SK-N-MC (cell line): ENCODE results near the gene RASGRP3.
"Not testable (repeated sequence)": the region's sequence is repeated elsewhere in the genome, so short reads cannot be mapped to it uniquely, and the experiment has no call there.

ENCODE experiments used
- DNase-seq: peaks from one replicate; pipeline ENCODE4 v3.0.0-alpha.2; 2011; ENCODE audit warnings: low read depth, low spot score
- H3K27ac ChIP-seq: fragments of 200-600 bp; sonication (generic); 2 replicates; pipeline ENCODE4 v1.5.1; 2016; ENCODE audit warnings: mixed run types
- H3K36me3 ChIP-seq: fragments of 200-600 bp; sonication (generic); 2 replicates; pipeline ENCODE4 v1.6.1; 2017; ENCODE audit warnings: antibody characterized with exemption, low read length, mixed read lengths; ENCODE audit not compliant: insufficient read depth
- H3K4me3 ChIP-seq: fragments of 200-600 bp; sonication (generic); 2 replicates; pipeline ENCODE4 v1.5.1; 2016
- H3K9ac ChIP-seq: fragments of 200-600 bp; sonication (generic); 2 replicates; pipeline ENCODE4 v1.8.0; 2017; ENCODE audit warnings: mixed run types, mixed read lengths; ENCODE audit not compliant: insufficient read length
- H3K9me3 ChIP-seq: fragments of 200-600 bp; sonication (generic); 2 replicates; pipeline ENCODE4 v1.6.1; 2017; ENCODE audit warnings: low read depth, mild to moderate bottlenecking, antibody characterized with exemption, low read length, moderate library complexity, mixed read lengths
- EZH2 ChIP-seq: fragments of 200-600 bp; sonication (generic); IDR thresholded peaks from one replicate; pipeline ENCODE4 v1.6.1; 2017; ENCODE audit warnings: antibody characterized with exemption
- FOXP2 ChIP-seq: optimal IDR thresholded peaks from 2 replicates; pipeline ENCODE3; 2011; ENCODE audit warnings: mild to moderate bottlenecking, moderate library complexity; ENCODE audit not compliant: insufficient read depth; ENCODE audit errors: extremely low read length, control extremely low read depth
- POLR2AphosphoS5 ChIP-seq: IDR thresholded peaks from 2 replicates; pipeline ENCODE4 v1.6.1; 2012; ENCODE audit warnings: mild to moderate bottlenecking, low read depth, low read length, borderline replicate concordance

RASGRP3 gene

GRCh38 chr2:33437297-33437696, 39.2 kb upstream of the RASGRP3 start:
- H3K9ac ChIP-seq, result peak overlapping the region; percentile 9
- TF ChIP-seq POLR2AphosphoS5, result no peak; the same call in 1 of the 2 replicates
- no peak for TF ChIP-seq FOXP2
- TF ChIP-seq EZH2, result no peak
- DNase-seq, result peak; percentile 79
- H3K36me3 ChIP-seq, result no peaks in the 10 kb centered on the region
- H3K27ac ChIP-seq, result peak overlapping the region; percentile 86
- peak overlapping the region; percentile 53 for H3K4me3 ChIP-seq
- no peaks in the 10 kb centered on the region for H3K9me3 ChIP-seq

GRCh38 chr2:33437815-33438214, 38.6 kb upstream of the RASGRP3 start:
- no peak for TF ChIP-seq FOXP2
- no peak for TF ChIP-seq POLR2AphosphoS5
- TF ChIP-seq EZH2, result no peak
- no peak for DNase-seq
- Histone ChIP-seq H3K9me3 (no peaks in the 10 kb centered on the region), H3K36me3 (no peaks in the 10 kb centered on the region), H3K9ac (peak overlapping the region; percentile 9), H3K27ac (peak overlapping the region; percentile 86), H3K4me3 (no peak overlapping the region; the same call in none of the 2 replicates)

GRCh38 chr2:33441235-33441810, 35.1 kb upstream of the RASGRP3 start:
- DNase-seq, result peak; percentile 28
- TF ChIP-seq POLR2AphosphoS5 (no peak), EZH2 (no peak), FOXP2 (no peak)
- Histone ChIP-seq H3K36me3 (no peaks in the 10 kb centered on the region), H3K27ac (no peak overlapping the region), H3K9me3 (no peaks in the 10 kb centered on the region), H3K4me3 (no peak overlapping the region), H3K9ac (no peak overlapping the region)

- not testable (repeated sequence) for H3K27ac ChIP-seq, H3K9ac ChIP-seq, H3K4me3 ChIP-seq, DNase-seq, H3K9me3 ChIP-seq, H3K36me3 ChIP-seq
Observed at GRCh38 chr2:33442052-33442451, 34.4 kb upstream of the RASGRP3 start.

GRCh38 chr2:33442528-33443079, 33.8 kb upstream of the RASGRP3 start:
- H3K27ac ChIP-seq, result no peak overlapping the region
- no peaks in the 10 kb centered on the region for H3K36me3 ChIP-seq
- H3K4me3 ChIP-seq, result no peak overlapping the region
- no peaks in the 10 kb centered on the region for H3K9me3 ChIP-seq
- H3K9ac ChIP-seq, result no peak overlapping the region
- no peak for TF ChIP-seq POLR2AphosphoS5
- no peak for TF ChIP-seq EZH2
- no peak for TF ChIP-seq FOXP2
- no peak for DNase-seq

- H3K36me3 ChIP-seq, result no peaks in the 10 kb centered on the region
- H3K9ac ChIP-seq, result no peak overlapping the region
- no peak overlapping the region for H3K4me3 ChIP-seq
- H3K9me3 ChIP-seq, result no peaks in the 10 kb centered on the region
- no peak overlapping the region for H3K27ac ChIP-seq
- no peak for DNase-seq
- no peak for TF ChIP-seq POLR2AphosphoS5
- no peak for TF ChIP-seq EZH2
- no peak for TF ChIP-seq FOXP2
Observed at GRCh38 chr2:33443274-33443829, 33.1 kb upstream of the RASGRP3 start.

GRCh38 chr2:33444967-33445366, 31.5 kb upstream of the RASGRP3 start:
- DNase-seq, result no peak
- H3K27ac ChIP-seq, result no peak overlapping the region
- H3K36me3 ChIP-seq, result no peaks in the 10 kb centered on the region
- H3K4me3 ChIP-seq, result no peak overlapping the region
- H3K9ac ChIP-seq, result no peak overlapping the region
- no peaks in the 10 kb centered on the region for H3K9me3 ChIP-seq
- TF ChIP-seq POLR2AphosphoS5, result no peak
- no peak for TF ChIP-seq EZH2
- TF ChIP-seq FOXP2, result no peak

- DNase-seq, result peak; percentile 32
Observed at GRCh38 chr2:33448220-33448899, 28.1 kb upstream of the RASGRP3 start.

More at GRCh38 chr2:33448220-33448899, 28.1 kb upstream of the RASGRP3 start:
- TF ChIP-seq FOXP2 (no peak), POLR2AphosphoS5 (no peak), EZH2 (no peak)
- H3K9ac ChIP-seq, result no peak overlapping the region
- H3K4me3 ChIP-seq, result no peak overlapping the region
- H3K27ac ChIP-seq, result peak overlapping the region; percentile 38; the same call in 1 of the 2 replicates
- no peaks in the 10 kb centered on the region for H3K36me3 ChIP-seq
- H3K9me3 ChIP-seq, result no peaks in the 10 kb centered on the region; the same call in 1 of the 2 replicates
